ENCODE results near the gene RABL3. TPM values are rescaled to one million over a fixed set of nuclear protein-coding genes. Genes with fewer than 3 reads are reported as not detected.

Gene RABL3
- total and polyA plus RNA-seq, 8 donors = 2.1 to 14.8 (median 7.9) TPM

GRCh38 chr3:120769436-120769835, 27.1 kb upstream of the RABL3 start:
- TF ChIP-seq, protein P1, sequence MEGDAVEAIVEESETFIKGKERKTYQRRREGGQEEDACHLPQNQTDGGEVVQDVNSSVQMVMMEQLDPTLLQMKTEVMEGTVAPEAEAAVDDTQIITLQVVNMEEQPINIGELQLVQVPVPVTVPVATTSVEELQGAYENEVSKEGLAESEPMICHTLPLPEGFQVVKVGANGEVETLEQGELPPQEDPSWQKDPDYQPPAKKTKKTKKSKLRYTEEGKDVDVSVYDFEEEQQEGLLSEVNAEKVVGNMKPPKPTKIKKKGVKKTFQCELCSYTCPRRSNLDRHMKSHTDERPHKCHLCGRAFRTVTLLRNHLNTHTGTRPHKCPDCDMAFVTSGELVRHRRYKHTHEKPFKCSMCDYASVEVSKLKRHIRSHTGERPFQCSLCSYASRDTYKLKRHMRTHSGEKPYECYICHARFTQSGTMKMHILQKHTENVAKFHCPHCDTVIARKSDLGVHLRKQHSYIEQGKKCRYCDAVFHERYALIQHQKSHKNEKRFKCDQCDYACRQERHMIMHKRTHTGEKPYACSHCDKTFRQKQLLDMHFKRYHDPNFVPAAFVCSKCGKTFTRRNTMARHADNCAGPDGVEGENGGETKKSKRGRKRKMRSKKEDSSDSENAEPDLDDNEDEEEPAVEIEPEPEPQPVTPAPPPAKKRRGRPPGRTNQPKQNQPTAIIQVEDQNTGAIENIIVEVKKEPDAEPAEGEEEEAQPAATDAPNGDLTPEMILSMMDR (IDR thresholded peaks at IDR 0.05) = no peak
- Histone ChIP-seq H3K4me1 (peaks cover 0 to 16% (median 11%) of the 10 kb centered on the region in 3 donors), H3K36me3 (no peaks in the 10 kb centered on the region), H3K9me3 (no peaks in the 10 kb centered on the region), H3K27ac (no peak overlapping the region), H3K27me3 (no peaks in the 10 kb centered on the region), H3K4me3 (no peak overlapping the region)
- DNase-seq = no peak
- WGBS, 2 donors = 94 to 99% methylated on average over 2 of the region's 2 CpGs
- intact Hi-C loops (cut with DNase I) = no loop called here
- ATAC-seq = no peak
- no peak for FAIRE-seq

DNA sequence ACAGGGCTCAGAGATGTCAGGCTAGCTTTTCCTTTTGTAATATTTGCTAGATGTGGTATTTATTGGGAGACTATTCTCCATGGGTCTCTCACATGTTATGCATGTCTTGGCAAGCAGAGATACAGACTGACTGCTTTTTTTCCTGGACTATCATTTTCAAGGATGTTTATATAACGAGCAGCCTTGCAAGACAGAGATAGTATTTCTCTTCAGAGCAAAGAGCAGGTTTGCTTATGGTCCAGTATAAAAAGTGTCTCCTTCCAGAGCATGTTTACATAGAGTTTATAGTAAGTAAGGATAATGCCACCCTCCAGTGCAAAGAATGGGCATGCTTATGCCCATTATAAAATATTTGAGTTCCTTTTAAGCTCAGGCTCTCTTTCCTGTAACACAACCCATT, 24.8 kb upstream of the RABL3 start:
- FAIRE-seq (no peak), ATAC-seq (no peak)
- 38 to 42% methylated on average over 1 of the region's 1 CpG for WGBS, 2 donors

DNA sequence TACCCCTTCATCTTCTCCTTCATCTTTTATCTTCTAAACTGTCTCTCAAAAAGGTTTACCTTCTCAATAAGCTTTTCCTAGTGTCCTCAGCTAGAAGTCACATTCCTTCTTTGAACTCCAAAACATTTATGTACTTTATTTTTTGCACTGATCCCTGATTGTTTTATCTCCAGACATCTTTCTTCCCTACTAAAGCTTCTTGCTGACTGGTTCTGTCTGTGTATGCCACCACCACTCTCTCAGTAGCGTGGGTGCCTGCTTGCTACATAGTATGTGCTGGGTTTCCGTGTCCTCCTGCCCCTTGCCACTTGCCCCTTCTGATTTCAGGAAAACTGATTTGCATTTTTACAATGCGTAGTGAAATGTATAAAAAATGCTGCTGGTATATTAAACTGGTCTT, 24.3 kb upstream of the RABL3 start:
- ATAC-seq = no peak

More for the DNA sequence above, 24.8 kb upstream of the RABL3 start:
- Histone ChIP-seq H3K27ac (no peak overlapping the region), H3K9me3 (no peaks in the 10 kb centered on the region), H3K36me3 (no peaks in the 10 kb centered on the region), H3K4me1 (peaks cover 0 to 16% (median 11%) of the 10 kb centered on the region in 3 donors), H3K27me3 (no peaks in the 10 kb centered on the region), H3K4me3 (no peak overlapping the region)
- no peak for DNase-seq
- TF ChIP-seq, protein P1 (IDR thresholded peaks at IDR 0.05) = no peak
- intact Hi-C loops (cut with DNase I) = no loop called here

DNA sequence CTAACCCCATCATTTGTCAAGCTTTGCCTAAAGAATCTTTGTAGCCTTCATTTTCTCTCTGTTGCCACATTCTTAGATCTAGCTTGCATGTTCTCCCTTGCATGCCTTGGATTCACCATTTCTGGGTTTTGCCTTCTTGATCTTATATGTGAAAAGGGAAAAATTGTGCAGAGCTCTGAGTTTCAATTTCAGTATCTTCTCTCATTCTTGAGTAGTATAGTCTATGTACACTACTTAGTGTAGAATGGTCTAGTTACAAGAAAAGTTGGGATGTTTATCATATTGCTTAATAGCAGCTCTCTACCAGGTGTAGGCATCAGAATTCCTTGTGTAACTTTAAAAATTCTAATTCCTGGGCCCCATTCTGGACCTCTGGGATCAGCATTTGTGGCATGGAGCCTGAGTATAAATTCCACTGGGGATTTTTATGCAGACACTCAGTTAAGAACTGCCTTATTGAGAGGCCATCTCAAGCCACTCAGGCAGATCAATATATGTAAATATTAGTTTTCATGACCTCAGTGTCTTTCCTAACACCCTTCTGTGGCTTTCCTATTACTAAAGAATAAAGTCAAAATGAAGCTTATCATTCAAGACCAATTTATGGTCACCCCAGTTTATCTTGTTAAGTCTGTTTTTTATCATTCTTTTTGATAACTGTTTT, 23.6 kb upstream of the RABL3 start:
- no peaks in the 10 kb centered on the region for H3K9me3 ChIP-seq
- TF ChIP-seq, protein P1 (IDR thresholded peaks at IDR 0.05) = no peak
- H3K27ac ChIP-seq = no peak overlapping the region
- no peaks in the 10 kb centered on the region for H3K36me3 ChIP-seq
- intact Hi-C loops (cut with DNase I) = no loop called here
- FAIRE-seq = no peak
- H3K27me3 ChIP-seq = no peaks in the 10 kb centered on the region
- H3K4me3 ChIP-seq = no peak overlapping the region
- H3K4me1 ChIP-seq = peaks cover 0 to 16% (median 11%) of the 10 kb centered on the region in 3 donors
- ATAC-seq = peak in 1 of 4 donors; percentile 47
- DNase-seq = no peak

More for the DNA sequence above, 24.3 kb upstream of the RABL3 start:
- no peaks in the 10 kb centered on the region for H3K36me3 ChIP-seq
- FAIRE-seq = no peak
- DNase-seq = no peak
- peaks cover 0 to 16% (median 11%) of the 10 kb centered on the region in 3 donors for H3K4me1 ChIP-seq
- TF ChIP-seq, protein P1 (IDR thresholded peaks at IDR 0.05) = no peak
- H3K27me3 ChIP-seq = no peaks in the 10 kb centered on the region
- whole genome bisulfite sequencing, 2 donors = 97 to 99% methylated on average over 3 of the region's 3 CpGs
- intact Hi-C loops (cut with DNase I) = no loop called here
- no peaks in the 10 kb centered on the region for H3K9me3 ChIP-seq
- H3K27ac ChIP-seq = no peak overlapping the region
- H3K4me3 ChIP-seq = no peak overlapping the region

GRCh38 chr3:120764206-120764605, 21.9 kb upstream of the RABL3 start:
- ATAC-seq = no peak
- no peak overlapping the region for H3K4me3 ChIP-seq
- H3K27ac ChIP-seq = no peak overlapping the region
- H3K9me3 ChIP-seq = no peaks in the 10 kb centered on the region
- DNase-seq = no peak
- intact Hi-C loops (cut with DNase I) = no loop called here
- no peaks in the 10 kb centered on the region for H3K27me3 ChIP-seq
- H3K4me1 ChIP-seq = peaks cover 0 to 16% (median 11%) of the 10 kb centered on the region in 3 donors
- TF ChIP-seq, protein P1 (IDR thresholded peaks at IDR 0.05) = no peak
- no peak for FAIRE-seq
- H3K36me3 ChIP-seq = no peaks in the 10 kb centered on the region

Measured in pancreas (tissue), 10 donors.